Activated T-helper 17 cell treated with anti-CD3 and anti-CD28 coated beads, Interleukin-2, amount 50 U/mL, for 72 hours (primary cell): Measurements from ENCODE around the gene DAPK1. TPM values are rescaled to one million over a fixed set of nuclear protein-coding genes. Genes with fewer than 3 reads are reported as not detected.
A peak's percentile ranks its signal among the peaks of the same experiment; 100 is the strongest.

Source experiments
- ATAC-seq: fragments of 150-1000 bp; cut with Tn5 transposase; replicated peaks from 2 replicates; pipeline ENCODE4 v1.10.0; 2021; ENCODE audit warnings: mild to moderate bottlenecking, moderate library complexity
- H3K27ac Mint-ChIP-seq: one replicate; pipeline ENCODE4 v1.8.0; 2022; ENCODE audit warnings: mixed read lengths
- H3K27me3 Mint-ChIP-seq: one replicate; pipeline ENCODE4 v1.8.0; 2022; ENCODE audit warnings: mixed read lengths
- H3K36me3 Mint-ChIP-seq: one replicate; pipeline ENCODE4 v1.8.0; 2022; ENCODE audit warnings: low read depth, mild to moderate bottlenecking, mixed read lengths
- H3K4me1 Mint-ChIP-seq: one replicate; pipeline ENCODE4 v1.8.0; 2022; ENCODE audit warnings: mixed read lengths
- H3K4me3 Mint-ChIP-seq: one replicate; pipeline ENCODE4 v1.8.0; 2022; ENCODE audit warnings: mild to moderate bottlenecking, mixed read lengths
- H3K9me3 Mint-ChIP-seq: one replicate; pipeline ENCODE4 v1.8.0; 2022; ENCODE audit warnings: mixed read lengths
- total RNA-seq, 2 donors: library from RNA; stranded (reverse); gene quantifications; one replicate each; pipeline ENCODE4 v1.2.3, GENCODE V29; 2022

DAPK1 gene
- total RNA-seq, 2 donors from 2014 or later = 1.5 to 2.0 TPM

DNA sequence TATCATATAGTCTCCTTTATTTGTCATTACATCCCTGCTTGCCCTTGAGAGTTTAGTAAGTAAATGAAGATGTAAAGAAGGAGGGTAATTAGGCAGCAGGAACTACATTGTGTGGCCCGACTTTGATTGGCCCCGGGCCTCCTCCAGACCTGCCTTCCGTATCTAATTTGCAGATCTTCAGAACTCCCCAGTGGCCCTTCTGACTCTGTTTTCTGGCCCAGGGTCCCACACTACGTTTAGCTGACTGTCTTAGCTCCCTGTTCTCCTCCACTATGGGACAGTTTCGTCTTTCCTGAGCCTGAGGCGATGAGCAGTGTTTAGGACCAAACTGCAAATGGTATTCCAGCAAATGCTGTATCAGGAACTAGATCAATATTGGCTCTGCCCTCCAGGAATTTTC lies 206.7 kb downstream of the DAPK1 start:
- Mint-ChIP-seq H3K27ac (no peak overlapping the region), H3K4me3 (no peak overlapping the region), H3K9me3 (no peaks in the 10 kb centered on the region), H3K4me1 (peaks cover 23% of the 10 kb centered on the region), H3K36me3 (no peaks in the 10 kb centered on the region), H3K27me3 (peaks cover 12% of the 10 kb centered on the region)
- no peak for ATAC-seq

DNA sequence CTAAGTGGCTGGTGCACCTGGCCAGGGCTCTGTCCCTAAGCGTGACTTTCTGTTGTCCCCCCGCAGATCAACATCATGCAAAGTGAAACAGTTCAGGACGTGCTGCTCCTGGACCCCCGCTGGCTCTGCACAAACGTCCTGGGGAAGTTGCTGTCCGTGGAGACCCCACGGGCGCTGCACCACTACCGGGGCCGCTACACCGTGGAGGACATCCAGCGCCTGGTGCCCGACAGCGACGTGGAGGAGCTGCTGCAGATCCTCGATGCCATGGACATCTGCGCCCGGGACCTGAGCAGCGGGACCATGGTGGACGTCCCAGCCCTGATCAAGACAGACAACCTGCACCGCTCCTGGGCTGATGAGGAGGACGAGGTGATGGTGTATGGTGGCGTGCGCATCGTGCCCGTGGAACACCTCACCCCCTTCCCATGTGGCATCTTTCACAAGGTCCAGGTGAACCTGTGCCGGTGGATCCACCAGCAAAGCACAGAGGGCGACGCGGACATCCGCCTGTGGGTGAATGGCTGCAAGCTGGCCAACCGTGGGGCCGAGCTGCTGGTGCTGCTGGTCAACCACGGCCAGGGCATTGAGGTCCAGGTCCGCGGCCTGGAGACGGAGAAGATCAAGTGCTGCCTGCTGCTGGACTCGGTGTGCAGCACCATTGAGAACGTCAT lies 208.5 kb downstream of the DAPK1 start:
- peaks cover 24% of the 10 kb centered on the region for H3K4me1 Mint-ChIP-seq
- H3K27me3 Mint-ChIP-seq = peaks cover 9% of the 10 kb centered on the region
- ATAC-seq = no peak
- H3K4me3 Mint-ChIP-seq = no peak overlapping the region
- no peaks in the 10 kb centered on the region for H3K36me3 Mint-ChIP-seq
- H3K27ac Mint-ChIP-seq = no peak overlapping the region
- H3K9me3 Mint-ChIP-seq = no peaks in the 10 kb centered on the region

DNA sequence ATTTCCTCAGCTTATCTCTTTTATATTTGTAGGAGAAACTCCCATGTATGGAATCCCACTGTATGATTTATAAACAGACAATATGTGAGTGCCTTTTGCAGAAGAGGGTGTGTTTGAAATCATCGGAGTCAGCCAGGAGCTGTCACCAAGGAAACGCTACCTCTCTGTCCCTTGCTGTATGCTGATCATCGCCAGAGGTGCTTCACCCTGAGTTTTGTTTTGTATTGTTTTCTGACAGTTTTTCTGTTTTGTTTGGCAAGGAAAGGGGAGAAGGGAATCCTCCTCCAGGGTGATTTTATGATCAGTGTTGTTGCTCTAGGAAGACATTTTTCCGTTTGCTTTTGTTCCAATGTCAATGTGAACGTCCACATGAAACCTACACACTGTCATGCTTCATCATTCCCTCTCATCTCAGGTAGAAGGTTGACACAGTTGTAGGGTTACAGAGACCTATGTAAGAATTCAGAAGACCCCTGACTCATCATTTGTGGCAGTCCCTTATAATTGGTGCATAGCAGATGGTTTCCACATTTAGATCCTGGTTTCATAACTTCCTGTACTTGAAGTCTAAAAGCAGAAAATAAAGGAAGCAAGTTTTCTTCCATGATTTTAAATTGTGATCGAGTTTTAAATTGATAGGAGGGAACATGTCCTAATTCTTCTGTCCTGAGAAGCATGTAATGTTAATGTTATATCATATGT lies 210.3 kb downstream of the DAPK1 start:
- peaks cover 4% of the 10 kb centered on the region for H3K27me3 Mint-ChIP-seq
- peaks cover 4% of the 10 kb centered on the region for H3K9me3 Mint-ChIP-seq
- no peaks in the 10 kb centered on the region for H3K36me3 Mint-ChIP-seq
- ATAC-seq = peak; percentile 57
- H3K27ac Mint-ChIP-seq = no peak overlapping the region
- H3K4me1 Mint-ChIP-seq = peaks cover 23% of the 10 kb centered on the region
- H3K4me3 Mint-ChIP-seq = peak overlapping the region; percentile 51

DNA sequence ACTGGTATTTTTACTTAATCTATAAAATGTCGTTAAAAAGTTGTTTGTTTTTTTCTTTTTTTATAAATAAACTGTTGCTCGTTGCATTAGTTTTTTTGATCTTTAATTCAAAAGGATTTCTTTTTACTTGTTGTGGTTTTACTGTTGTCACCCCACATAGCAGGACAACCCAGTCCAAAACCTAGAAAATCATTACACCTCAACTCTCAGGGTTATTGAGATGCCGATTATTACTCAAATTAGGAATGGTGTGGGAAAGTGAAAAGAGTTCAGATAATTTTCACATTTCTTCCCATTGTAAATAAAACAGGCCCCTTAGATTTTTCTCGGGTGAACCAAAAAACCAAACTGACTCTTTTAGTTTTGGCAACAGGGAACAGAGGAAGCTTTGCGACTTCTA lies 210.9 kb downstream of the DAPK1 start:
- peak; percentile 32 for ATAC-seq
- H3K4me1 Mint-ChIP-seq = peaks cover 29% of the 10 kb centered on the region
- H3K36me3 Mint-ChIP-seq = no peaks in the 10 kb centered on the region
- peak overlapping the region; percentile 51 for H3K4me3 Mint-ChIP-seq
- peaks cover 4% of the 10 kb centered on the region for H3K9me3 Mint-ChIP-seq
- H3K27me3 Mint-ChIP-seq = peaks cover 4% of the 10 kb centered on the region
- H3K27ac Mint-ChIP-seq = peak overlapping the region; percentile 77

DNA sequence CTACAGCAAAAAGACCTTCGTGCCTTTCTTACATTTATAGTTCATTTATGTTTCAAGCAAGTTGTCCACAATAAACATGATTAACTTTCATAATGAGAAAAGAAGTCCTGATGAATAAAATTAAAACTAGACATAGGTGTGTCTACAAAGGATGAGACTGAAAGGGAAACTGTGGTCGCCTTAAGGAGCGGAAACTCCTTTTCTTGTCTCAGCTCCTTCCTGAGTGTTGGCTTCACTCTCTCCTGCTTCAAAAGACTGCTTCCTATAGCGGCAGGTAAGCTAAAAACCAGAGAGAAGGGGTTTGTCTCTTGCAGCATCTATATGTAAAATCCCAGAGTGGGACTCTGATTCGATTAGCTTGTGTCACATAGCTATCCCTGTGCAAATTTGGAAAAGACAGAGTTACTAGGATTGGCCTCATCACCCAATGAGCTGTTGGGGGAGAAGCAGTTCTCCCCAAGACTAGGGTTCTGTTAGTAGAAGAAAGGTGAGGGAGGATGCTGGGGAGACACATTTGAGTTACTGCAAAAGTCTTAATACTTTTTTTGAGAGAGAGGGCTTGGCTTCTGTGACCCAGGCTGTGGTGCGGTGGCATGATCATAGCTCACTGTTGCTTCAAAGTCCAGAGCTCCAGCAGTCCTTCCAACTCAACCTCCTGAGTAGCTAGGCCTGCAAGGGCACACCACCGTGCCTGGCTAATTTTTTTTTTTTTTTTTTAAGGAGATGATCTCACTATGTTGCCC lies 211.5 kb downstream of the DAPK1 start:
- Mint-ChIP-seq H3K9me3 (peaks cover 4% of the 10 kb centered on the region), H3K27me3 (peaks cover 4% of the 10 kb centered on the region), H3K36me3 (no peaks in the 10 kb centered on the region), H3K4me3 (peak overlapping the region; percentile 51), H3K4me1 (peaks cover 34% of the 10 kb centered on the region), H3K27ac (peak overlapping the region; percentile 77)
- ATAC-seq = peak; percentile 69

DNA sequence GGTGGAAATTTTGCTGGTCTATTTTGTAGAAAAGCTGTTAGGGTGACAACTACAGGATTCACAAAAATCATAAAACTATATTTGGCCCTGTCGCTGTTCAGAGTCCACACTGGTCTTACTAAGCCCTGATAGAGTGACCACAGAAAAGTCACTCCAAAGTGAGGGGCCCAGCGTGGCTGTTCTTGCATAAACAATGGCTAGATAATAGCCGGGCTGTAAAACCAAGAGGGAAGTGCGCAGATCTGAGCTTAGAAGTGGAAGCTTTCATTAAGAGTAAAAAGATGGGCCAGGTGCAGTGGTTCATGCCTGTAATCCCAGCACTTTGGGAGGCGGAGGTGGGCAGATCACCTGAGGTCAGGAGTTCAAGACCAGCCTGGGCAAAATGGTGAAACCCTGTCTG lies 212.8 kb downstream of the DAPK1 start:
- H3K27me3 Mint-ChIP-seq = peaks cover 4% of the 10 kb centered on the region
- peaks cover 4% of the 10 kb centered on the region for H3K9me3 Mint-ChIP-seq
- H3K4me3 Mint-ChIP-seq = no peak overlapping the region
- no peaks in the 10 kb centered on the region for H3K36me3 Mint-ChIP-seq
- H3K4me1 Mint-ChIP-seq = peaks cover 34% of the 10 kb centered on the region
- ATAC-seq = no peak
- H3K27ac Mint-ChIP-seq = no peak overlapping the region

DNA sequence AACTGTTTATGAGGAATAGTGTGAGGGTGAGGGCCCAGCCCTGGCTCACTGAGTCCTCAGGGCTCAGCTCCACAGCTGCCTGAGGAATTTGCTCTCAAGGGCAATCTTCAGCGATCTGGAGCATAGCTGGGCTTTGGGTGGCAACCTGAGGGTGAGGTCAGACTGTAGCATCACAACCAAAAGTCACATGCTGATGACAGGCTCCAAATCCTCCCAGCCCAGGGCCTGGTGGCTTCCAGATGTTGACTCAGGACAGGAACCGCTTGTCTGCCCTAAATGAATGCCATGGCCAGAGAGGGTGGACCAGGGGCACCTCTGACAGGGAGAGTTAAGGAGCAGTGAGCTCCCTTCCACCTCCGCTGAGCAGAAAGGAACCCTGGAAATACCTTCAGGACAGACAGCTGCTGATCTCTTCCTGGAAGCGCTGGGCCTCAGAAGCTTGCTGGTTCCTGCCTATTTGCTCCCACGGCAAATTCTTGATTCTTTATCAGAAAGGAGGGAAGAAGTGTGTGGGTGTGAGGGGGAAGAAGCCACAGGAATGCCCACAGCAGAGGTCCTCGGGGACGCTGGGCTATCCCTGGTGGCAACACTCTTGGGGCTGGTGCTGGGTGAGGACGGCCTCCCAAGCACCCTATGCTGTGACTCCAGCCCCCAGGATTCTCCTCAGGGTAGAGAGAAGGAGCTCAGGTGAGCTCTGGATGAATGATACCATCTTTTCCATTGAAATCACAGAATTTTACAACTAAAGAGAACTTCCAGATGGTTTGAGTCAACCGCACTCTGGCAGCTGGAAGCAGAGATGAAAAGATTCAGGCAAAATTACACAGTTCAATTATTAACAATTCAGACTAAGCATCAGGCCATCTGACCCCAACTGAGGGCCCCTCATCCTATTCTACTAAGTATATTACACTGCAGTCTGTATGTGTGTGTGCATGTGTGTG lies 214.5 kb downstream of the DAPK1 start:
- Mint-ChIP-seq H3K9me3 (peaks cover 4% of the 10 kb centered on the region), H3K36me3 (no peaks in the 10 kb centered on the region), H3K4me1 (peaks cover 34% of the 10 kb centered on the region), H3K27ac (peak overlapping the region; percentile 52), H3K27me3 (peaks cover 4% of the 10 kb centered on the region), H3K4me3 (peak overlapping the region; percentile 40)
- ATAC-seq = no peak

DNA sequence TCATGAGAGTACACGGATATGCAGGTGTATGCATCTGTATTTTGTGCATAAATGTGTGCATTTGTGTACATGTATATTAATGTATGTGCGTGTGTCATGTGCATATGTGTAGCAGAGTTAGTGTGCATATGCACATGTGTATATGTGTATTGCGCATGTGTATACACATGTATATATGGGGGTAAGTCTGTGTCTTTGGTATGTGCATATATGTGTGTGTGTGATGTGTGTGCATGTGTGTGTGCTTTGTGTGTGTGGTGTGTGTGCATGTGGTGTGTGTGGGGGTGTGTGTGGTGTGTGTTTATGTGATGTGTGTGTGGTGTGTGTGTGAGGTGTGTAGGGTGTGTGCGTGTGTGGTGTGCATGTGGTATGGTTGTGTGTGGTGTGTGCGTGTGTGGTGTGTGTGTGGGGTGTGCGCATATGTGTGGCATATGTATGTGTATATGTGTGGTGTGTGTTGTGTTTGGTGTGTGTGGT lies 215.2 kb downstream of the DAPK1 start:
- Mint-ChIP-seq H3K27me3 (no peaks in the 10 kb centered on the region), H3K4me1 (peaks cover 29% of the 10 kb centered on the region), H3K27ac (peak overlapping the region; percentile 52), H3K4me3 (peak overlapping the region; percentile 40), H3K9me3 (peaks cover 4% of the 10 kb centered on the region), H3K36me3 (no peaks in the 10 kb centered on the region)
- ATAC-seq = no peak

DNA sequence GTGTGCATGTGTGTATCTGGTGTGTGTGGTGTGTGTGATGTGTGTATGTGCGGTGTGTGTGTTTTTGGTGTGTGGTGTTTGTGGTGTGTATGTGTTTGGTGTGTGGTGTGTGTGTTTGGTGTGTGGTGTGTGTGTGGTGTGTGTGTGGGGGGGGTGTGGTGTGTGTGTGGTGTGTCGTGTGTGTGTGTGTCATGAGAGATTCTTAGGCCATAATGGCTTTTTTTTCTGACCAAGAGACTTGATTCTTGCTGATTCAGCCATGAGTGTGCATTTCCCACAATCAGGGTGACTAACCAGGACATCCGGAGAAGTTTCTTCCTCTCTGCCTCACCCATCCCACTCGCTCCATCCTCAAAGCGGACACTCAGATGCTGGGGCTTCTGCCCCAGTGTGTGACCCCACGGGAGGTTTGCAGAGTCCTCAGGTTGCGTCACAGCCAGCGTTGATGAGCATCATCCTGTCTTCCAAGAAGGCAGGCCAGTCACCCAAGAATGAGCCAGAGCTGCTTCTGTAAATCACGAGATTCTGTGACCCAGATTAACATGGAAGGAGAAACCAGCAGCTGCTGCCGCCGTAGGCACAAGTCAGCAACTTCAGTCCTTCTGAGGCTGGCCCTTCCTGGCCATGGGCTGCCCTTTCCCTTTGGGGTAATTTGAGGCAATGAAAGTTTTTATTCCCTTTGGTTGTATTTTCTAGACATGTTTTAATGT lies 215.8 kb downstream of the DAPK1 start:
- H3K27me3 Mint-ChIP-seq = no peaks in the 10 kb centered on the region
- peak; percentile 90 for ATAC-seq
- H3K4me1 Mint-ChIP-seq = peaks cover 25% of the 10 kb centered on the region
- H3K9me3 Mint-ChIP-seq = peaks cover 4% of the 10 kb centered on the region
- H3K4me3 Mint-ChIP-seq = peak overlapping the region; percentile 40
- peak overlapping the region; percentile 52 for H3K27ac Mint-ChIP-seq
- no peaks in the 10 kb centered on the region for H3K36me3 Mint-ChIP-seq

DNA sequence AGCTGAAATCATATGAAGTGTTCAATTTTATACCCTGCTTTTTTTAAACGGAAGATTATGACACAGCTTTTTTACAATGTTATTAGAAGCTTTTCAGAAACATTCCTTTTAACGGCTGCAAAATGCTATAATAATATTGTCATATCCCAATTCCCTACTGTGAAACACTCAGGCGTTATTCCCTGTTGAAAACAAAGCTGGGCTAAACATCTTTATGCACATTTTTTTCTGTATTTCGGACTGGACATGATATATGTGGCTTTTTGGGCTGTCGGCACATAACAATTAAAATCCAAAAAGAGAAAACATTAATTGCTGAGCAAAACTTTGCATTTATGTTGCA lies 216.3 kb downstream of the DAPK1 start:
- no peak for ATAC-seq
- H3K4me1 Mint-ChIP-seq = peaks cover 21% of the 10 kb centered on the region
- peak overlapping the region; percentile 52 for H3K27ac Mint-ChIP-seq
- no peaks in the 10 kb centered on the region for H3K36me3 Mint-ChIP-seq
- H3K4me3 Mint-ChIP-seq = peak overlapping the region; percentile 40
- peaks cover 4% of the 10 kb centered on the region for H3K9me3 Mint-ChIP-seq
- H3K27me3 Mint-ChIP-seq = no peaks in the 10 kb centered on the region

DNA sequence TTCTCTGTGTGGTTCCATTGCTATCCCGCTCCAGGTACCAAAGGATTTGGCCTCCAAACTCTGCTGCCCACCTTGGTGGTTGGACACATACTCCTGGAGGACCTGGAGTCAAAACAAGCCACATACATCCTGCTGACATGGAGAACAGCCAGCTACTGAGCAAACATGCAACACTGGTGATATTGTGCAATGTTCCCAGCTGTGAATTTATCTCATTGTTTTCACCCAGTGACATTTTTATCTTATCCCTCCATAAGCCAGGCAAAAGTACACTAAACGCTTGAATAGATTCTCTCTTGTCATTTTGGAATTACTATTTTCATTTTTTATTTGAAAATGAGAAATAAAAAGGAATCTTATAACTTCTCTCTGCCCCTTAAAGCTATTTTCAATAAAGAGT lies 217.2 kb downstream of the DAPK1 start:
- no peaks in the 10 kb centered on the region for H3K36me3 Mint-ChIP-seq
- H3K4me1 Mint-ChIP-seq = peaks cover 16% of the 10 kb centered on the region
- no peaks in the 10 kb centered on the region for H3K27me3 Mint-ChIP-seq
- ATAC-seq = no peak
- H3K4me3 Mint-ChIP-seq = no peak overlapping the region
- H3K9me3 Mint-ChIP-seq = peaks cover 4% of the 10 kb centered on the region
- no peak overlapping the region for H3K27ac Mint-ChIP-seq

DNA sequence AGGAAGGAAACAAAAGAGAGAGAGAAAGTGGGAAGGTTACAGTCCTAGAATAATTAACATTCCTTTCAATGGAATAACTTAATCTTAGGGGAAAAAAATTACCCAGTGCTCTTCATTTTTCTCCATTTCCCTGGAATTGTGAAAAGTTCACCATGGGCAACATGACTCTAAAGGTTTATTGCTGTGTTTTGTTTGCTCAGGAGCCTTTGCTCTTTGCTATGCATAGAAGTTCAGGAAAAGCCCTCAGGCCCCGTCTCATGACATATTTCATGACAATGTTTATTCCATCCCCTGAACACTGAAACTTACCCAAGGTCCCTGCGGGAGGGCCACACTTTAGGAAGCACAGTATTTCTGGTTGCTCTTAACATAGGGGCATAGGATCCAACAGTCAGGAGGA lies 218.5 kb downstream of the DAPK1 start:
- peaks cover 4% of the 10 kb centered on the region for H3K9me3 Mint-ChIP-seq
- H3K4me1 Mint-ChIP-seq = peaks cover 16% of the 10 kb centered on the region
- H3K4me3 Mint-ChIP-seq = no peak overlapping the region
- ATAC-seq = no peak
- H3K27me3 Mint-ChIP-seq = no peaks in the 10 kb centered on the region
- H3K36me3 Mint-ChIP-seq = no peaks in the 10 kb centered on the region
- H3K27ac Mint-ChIP-seq = no peak overlapping the region

DNA sequence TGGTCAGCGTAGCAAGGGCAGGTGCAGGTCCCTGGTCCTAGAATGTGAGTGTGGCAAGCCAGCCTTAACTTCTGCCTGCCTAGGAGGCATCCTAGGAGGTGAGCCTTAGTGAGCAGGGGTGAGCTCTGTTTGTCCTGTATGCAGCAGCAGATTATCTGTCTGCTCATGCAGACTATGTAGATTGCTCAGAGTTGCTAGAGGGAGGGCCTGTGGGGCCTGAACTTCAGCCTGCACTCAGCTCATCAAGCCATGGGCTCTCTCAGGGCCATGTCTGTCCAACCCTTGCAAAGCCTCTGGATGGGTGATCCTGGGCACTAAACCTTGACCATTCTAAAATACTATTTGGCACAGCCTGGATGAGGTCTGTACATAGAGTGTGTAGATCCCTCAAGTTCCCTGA lies 219.8 kb downstream of the DAPK1 start:
- Mint-ChIP-seq H3K36me3 (no peaks in the 10 kb centered on the region), H3K4me3 (no peak overlapping the region), H3K27ac (no peak overlapping the region), H3K27me3 (no peaks in the 10 kb centered on the region), H3K4me1 (peaks cover 16% of the 10 kb centered on the region), H3K9me3 (peaks cover 4% of the 10 kb centered on the region)
- no peak for ATAC-seq
